NCI-H2029 treated with DMSO at 0.1 percent for 48 hours (cell line): ENCODE results near the gene PACRG.

Experiments used
- DNase-seq: peaks from one replicate; lab custom pipeline; 2025; lab: John Stamatoyannopoulos, UW

Gene PACRG

DNA sequence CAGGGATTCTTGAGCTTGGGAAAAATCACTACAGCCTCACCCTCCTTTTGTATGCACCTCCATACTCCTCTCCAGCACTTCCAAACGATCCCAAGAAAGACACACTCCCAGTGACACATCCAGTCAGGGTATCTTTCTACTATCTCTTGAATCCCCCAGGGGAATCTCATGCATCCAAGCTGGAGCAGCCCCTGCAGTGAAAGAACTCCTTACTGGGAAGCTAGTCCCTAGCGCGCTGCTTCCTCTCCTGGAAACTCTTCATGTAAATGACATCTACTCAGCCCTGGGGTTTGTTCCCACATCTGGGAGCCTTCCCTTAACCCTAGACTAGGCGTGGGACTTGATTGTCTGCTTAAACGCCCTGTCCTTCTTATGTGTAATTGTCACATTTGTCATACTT is 357.7 kb downstream of the PACRG start:
- DNase-seq: no peak

DNA sequence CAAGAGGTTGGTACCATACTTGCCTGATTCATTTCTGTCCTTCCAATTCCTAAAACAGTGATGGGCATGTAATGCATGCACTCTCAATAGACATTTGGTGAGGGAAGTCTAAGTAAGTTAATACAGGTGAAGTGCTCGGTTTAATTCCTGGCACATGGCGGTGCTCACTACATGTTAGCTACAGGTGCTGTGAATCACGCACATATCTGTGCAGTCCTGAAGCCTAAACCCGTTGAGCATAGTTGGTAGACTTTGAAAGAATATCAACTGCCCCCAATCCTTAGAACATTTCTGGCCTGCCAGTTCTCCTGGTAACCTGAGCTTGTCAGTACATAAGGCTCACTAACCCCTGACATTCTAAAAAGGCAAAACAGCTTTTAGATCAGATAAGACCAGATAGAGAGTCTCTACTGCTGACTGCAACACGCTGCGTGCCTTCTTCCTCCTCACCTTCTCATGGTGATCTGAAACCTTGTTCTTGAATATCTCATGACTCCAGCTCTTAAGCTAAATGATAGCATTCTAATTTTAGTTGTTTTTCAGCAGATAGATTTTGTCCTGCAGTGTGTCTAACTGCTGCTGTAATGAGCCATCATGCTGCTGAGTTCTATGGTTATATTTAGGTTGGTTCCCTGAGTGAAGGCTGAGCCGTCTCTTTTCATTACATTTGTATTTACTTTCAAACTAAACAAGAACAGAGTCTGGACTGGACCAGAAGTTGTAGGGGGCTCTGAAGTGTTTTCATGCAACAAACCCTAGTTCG is 358.3 kb downstream of the PACRG start:
- DNase-seq: no peak

DNA sequence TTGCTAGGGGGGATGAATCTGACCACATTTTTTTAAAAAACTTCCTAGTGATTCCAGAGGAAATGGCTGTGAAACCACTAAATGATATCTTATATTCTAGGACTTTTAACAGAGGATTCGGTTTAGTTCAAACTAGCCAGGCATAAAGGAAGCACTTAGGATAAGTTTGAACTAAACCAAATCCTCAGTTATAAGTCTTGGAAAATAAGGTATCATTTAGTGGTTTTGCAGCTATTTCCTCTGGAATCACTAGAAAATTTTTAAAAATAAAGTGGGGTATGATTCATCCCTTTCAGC is 358.8 kb downstream of the PACRG start:
- DNase-seq: no peak

DNA sequence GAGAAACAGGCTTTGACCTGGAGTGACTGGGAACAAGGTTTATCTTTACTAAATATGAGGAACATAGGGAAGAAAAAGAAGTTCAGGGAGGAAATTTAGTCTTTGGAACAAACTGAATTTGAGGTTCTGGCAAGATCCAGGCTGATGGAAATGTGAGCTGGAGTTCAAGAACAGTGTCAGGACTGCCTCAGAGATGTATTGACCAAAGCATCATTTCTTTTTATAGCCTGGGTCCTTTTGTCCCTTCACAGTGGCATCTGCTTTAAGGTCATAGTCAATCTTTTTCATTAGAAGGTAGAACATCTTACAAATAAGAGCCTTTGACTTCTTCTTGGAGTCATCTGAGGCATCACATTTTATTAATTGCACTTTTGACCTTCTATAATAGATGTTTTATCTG is 360.2 kb downstream of the PACRG start:
- no peak for DNase-seq

DNA sequence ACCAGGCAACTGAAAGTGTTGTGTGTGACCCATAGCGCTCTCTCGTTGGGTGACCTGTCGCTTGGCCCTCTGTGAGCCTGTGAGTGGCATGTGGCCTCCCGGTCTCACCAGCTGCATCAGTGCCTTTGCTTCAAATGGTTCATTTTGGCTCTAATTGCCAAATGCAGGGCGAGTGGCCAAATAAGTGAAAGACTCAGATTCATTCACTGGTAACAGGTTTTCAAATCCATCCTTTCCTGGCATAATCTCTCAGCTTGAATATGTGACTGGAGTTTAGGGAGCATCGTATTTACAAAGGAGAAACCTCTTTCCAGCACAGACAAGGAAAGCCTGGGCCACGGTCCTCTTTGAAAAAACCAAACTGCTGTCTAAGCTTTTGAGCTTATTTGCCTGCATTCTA is 365.1 kb downstream of the PACRG start:
- DNase-seq: no peak

DNA sequence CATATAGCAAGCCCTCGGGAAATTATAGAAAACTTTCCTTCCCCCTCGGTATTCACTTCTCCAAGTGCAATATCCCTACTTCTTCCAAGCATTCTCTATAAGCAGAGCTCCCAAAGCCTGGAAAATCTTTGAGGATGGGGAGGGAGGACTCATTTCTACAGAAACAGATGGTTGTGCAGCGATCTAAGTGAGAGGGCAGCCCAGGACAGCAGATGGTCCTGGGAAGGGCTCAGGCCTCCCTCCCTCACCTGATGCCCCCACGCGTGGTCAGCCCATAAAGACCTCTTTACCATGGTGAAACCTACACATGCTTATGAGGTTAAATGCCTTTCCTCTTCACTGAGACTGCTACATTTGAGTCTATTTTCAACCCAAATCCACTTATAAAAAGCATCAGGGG is 367.1 kb downstream of the PACRG start:
- no peak for DNase-seq

DNA sequence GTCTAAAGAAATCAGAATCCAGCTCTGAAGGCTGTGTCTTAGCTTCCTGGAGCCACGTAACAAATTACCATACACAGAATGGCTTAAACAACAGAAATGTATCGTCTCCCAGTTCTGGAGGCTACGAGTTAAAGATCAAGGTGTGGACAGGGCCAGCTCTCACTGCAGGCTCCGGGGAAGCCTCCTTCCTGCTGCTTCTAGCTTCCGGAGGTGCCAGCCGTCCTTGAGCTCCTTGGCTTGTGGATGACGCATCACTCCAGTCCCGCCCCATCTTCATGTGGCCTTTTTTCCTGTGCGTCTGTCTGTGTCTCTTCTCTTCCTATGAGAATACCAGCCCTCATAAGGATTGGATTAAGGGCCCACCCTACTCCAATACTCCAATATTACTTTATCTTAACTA is 367.6 kb downstream of the PACRG start:
- no peak for DNase-seq

DNA sequence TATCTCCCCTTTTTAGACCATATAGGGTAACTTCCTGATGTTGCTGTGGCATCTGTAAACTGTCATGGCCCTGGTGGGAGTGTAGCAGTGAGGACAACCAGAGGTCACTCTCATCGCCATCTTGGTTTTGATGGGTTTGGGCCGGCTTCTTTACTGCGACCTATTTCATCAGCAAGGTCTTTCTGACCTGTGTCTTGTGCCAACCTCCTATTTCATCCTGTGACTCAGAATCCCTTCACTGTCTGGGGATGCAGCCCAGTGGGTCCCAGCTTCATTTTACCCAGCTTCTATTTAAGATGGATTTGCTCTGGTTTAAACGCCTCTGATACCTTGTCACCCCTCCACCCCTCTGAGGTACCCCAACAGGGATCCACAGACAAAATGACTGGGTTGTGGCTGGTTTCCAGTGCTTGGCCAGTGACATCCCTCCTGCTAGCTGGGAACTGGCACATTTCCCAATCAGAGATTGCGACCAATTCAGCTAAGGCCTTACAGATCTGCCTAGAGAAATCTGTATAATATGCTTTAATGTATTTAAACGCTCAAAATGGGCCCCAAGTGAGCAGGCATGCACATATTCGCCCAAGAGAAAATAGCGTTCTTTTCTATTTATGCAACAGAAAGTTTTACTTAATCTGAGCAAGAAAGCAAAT is 371.2 kb downstream of the PACRG start:
- DNase-seq: no peak

DNA sequence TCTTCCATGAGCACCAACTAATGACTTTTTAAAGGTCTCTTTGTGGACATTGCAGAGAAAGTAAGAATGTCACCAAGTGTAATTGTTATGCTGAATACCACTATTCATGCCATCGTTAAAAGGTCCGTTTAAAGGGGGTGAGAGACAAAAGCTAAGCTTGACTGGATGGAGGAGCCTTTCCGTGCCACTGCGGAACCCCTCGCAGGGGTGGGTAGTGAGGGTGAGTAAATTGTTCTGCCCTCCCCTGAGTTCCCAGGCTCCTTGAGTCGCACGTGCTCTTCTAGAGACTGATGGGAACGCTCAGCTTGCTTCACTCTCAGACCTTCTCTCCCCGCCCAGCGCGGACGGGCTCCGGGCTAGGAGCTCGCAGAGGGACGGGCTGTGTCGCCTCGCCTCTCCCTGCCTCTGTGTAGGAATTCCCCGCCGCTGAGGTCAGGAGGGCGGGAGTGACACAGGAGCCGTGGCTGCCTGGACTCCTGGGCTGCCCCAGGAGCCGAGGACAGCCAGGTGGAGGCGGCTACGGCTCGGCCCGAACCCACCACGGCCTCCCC is 371.9 kb downstream of the PACRG start:
- DNase-seq: no peak

DNA sequence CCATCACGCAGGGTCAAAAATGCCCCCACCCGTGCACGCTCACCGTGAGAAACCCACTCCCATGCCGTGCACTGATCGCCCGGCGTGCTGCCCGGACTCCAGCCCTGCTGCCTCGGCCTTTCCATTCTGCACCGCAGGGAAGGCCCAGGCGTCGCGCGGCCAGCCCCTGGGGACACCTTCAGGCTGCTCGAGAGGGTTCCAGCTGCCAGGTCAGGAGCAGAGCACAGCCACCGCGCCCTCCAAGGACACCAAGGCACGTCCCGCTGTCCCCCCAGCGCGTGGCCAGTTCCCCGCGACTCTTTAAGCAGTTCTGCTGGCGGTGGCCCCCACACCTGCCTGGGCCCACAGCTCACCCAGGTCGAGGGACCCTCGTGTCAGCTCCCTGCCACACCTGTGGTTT is 372.5 kb downstream of the PACRG start:
- DNase-seq: no peak

DNA sequence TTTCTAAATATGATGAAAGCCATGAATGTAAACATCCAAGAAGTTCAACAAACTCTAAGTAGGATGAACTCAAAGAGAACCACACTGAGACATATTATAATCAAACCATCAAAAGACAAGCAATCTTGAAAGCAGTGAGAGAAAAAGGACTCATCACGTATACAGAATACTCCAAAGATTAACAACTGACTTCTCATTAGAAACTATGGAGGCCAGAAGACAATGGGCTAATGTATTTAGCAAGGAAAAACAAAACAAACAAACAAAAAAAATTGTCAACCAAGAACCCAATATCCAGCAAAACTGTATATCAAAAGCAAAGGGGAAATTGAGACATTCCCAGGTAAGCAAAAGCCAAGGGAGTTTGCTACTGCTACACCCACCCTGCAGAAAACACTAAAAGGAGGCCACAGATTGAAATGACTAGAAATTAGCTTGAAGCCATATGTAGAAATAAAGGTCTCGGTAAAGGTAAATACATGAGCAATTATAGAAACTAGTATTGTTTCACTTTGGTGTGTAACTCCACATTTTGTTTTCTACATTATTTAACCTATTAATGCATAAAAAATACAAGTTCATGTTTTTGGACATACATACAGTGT is 385.7 kb downstream of the PACRG start:
- DNase-seq: no peak

DNA sequence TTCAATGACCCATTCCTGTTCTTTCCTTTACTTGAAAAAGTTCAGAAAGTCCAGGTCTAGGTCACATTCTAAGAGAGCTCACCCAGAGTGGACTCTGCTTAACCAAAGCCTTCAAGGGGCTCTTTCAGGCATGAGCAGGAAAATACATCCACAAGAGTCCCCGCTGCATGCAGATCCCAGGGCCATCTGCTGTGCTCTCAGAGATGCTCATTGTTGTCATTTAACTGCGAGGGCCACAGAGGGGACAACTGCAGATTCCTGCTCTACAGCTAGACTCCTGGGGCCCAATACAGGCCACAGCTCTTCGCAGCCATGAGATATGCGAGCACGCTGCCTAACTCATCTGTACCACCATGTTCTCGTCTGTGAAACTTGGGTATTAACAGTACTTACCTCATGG is 391.2 kb downstream of the PACRG start:
- no peak for DNase-seq

DNA sequence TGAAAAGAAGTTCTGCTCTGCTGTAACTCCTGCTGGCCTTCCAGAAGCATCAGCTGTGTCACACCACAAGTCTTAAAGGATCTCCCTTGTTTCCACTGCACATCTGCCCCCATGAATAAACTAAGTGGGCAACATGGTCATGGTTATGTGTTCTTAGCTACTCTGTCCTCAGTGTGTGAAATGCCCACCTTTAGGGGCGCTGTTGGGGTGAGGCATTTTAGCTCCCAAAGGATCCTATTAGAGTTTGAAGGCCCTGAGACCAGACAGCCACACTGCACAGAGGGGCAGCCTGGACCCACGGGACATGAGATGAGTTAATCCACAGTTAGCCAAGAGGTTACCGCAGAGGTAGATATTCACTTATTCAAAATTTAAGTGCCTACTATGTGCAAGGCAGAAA is 392.4 kb downstream of the PACRG start:
- no peak for DNase-seq

DNA sequence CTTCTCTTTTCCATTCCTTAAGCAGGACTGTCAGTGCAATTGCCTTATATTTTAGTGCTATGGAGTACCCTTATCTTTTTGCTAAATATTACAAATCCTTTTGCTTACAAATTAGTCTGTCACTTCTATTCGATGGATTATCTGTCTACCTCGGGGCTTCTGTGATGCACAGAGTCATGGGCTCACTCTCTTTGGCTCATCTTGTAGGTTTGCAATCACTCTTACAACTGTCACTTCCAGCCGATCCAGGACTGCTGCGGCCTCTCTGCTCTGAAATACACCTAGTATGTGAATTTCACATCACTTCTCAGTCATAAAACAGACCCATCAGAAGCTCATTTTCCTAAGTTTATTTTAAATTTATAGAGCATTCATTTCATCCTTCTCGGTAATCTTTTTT is 393.5 kb downstream of the PACRG start:
- DNase-seq: no peak

DNA sequence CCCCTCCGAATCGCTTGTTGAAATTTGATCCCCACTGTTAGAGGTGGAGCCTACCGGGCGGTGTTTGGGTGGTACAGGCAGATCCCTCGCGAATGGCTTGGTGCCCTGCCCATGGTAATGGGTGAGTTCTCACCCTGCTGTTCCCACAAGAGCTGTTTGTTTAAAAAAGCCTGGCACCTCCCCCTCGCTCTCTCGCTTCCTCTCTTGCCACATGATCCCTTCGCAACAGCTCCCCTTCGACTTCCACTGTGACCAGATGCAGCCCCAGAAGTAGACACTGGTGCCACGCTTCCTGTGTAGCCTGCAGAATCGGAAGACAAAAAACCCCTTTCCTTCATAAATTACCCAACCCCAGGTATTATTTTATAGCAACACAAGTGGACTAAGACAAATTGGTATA is 394.6 kb downstream of the PACRG start:
- DNase-seq: peak; percentile 90

DNA sequence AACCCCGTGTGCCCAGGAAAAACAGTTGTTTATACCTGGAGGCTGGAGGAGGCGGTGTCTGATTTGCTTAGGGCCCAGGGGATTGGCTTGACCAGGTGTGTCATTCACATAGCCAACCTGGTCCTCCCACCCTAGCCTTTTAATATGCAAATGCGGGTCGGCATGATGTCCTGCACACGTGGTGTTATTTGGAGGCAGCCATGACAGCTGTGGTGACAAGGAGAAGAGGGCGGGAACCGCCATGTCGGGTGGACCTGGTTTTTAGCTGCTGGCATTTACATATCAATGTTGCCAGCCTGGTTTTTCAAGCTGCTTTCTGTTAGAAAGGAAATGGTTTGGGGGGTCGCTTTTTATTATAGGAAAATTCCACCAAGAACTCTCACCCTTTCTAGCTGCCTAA is 395.3 kb downstream of the PACRG start:
- DNase-seq: peak; percentile 73

DNA sequence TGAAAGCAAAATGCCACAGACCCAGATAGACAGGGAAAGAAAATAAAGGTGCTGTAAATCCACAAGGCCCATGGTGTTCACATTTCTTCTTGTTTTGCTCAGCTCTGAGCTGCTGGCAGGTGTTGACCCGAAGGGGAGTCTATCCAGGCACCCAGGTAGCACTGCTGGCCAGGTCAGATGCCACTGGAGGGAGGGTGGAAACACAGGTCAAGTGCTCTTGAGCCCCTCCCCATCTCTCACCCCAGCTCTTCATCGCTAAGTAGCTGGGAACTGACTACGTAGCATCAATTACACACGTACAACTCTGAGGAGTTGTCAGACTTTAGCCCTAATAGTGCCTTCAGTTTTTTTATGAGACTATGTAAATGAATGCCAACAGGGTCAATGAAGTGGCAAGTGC is 399.0 kb downstream of the PACRG start:
- DNase-seq: no peak

DNA sequence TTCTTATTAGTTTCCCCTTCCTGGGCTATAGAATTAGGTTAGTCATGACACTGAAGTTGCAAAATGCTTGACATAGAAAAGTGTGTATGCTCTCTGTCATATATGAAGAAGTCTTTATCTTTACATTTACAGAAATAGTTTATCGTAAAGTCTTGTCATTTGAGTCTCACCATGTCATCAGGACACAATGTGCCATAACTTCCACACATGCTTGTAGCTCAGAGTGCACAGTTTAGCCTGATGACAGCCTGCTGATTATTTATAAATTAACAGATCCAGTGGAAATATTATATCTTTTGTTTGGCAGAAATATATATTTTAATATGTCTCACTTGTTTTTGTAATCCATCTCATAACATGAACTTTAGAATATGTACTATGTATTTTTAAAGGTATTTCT is 399.8 kb downstream of the PACRG start:
- no peak for DNase-seq

DNA sequence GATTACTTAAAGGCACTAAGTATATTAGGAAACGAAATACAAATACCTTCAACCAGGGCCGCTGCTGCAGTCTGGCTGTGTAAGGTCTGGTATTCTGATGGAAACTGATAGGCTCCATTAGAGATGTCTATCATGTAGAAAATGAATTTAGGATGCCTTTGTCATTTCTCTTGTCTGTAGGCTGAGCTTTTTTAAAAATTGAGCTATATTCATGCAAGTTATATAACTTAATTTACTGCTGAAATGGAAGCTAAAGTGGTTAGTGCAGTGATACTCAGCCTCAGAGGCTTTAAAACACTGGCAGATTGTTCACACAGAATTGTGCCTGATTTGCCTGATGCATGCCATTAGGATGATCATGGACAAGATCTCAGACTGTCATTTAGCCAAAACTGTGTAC is 400.6 kb downstream of the PACRG start:
- DNase-seq: no peak

DNA sequence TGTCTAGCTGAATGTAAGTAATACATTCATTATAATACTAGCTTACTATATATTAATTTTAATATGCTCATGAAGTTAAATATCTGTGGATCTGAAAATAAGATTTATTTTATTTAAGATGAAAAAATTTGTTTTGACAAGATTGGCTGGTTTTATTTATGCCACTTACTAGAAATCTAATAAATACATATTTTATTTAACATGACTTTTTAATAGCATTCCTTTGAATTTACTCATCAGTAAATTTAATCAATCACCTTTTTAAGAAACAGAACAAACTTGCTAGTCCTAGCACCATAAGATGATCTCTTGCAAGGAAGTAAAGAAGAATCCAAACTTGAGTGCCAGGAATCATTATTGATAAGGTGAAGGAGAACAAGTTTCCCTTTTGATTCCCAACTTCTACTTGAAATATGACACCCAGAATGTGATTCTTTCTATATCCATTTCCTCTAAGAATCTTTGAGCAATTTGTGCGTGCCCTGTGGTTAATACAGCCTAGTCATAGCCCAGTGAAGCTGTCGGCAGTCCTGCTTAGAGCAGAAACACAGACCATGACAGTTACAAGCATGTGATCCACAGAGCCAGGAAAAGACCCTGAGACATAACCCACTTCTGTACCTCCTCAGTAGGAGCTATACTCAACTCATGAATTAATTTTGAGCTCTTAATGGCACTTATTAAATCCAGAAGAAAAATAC is 404.4 kb downstream of the PACRG start:
- no peak for DNase-seq

DNA sequence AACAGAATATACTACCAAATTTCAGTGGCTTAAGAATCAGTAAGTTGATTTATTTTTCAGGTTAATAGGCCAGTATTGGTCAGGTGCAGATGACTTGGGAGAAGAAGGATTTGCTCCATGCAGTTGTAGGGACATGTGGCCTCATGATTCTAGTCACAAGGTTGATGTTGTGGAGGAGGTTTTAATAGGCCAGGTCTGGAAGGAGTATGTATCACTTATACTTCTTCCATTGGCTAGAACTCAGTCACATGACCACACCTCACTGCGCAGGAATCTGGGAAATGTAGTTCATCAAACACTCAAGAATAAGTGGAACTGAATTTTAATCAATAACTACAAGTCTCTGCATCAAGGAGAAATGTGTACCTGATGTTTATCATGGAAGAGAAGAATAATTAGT is 405.2 kb downstream of the PACRG start:
- no peak for DNase-seq

DNA sequence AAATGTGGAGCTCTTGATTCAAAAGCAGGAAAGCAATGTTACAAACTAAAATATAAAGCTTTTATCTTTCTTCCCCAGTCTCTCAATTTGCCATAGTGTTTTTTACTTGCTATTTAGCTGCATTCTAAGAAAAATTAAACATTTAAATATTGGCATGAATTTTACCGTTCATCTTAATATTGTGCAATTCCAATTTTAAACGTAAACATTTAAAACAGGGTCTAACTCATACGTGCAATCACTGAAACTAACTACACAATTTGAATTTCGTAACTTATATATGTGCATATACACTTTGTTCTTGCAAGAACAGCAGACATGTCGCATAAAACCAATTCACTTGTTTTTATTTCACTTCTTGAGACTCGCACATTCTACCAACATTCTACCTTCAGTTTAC is 405.9 kb downstream of the PACRG start:
- no peak for DNase-seq
